Skin of body (tissue), 2 donors: ENCODE results near the gene SEMA5A. TPM values are rescaled to one million over a fixed set of nuclear protein-coding genes. Genes with fewer than 3 reads are reported as not detected.
"Not testable (repeated sequence)": the region's sequence is repeated elsewhere in the genome, so short reads cannot be mapped to it uniquely, and the experiment has no call there.

Source experiments
- DNase-seq: peaks from one replicate; lab custom pipeline; 2025; lab: John Stamatoyannopoulos, UW
- total RNA-seq: library from RNA; depleted of rRNA; stranded (reverse); fragments of >200 nt; gene quantifications from one replicate; pipeline ENCODE4 v1.2.3, GENCODE V29; 2014

The SEMA5A gene
- total RNA-seq, 1 donor from 2014 or later, result 31.5 TPM

DNA sequence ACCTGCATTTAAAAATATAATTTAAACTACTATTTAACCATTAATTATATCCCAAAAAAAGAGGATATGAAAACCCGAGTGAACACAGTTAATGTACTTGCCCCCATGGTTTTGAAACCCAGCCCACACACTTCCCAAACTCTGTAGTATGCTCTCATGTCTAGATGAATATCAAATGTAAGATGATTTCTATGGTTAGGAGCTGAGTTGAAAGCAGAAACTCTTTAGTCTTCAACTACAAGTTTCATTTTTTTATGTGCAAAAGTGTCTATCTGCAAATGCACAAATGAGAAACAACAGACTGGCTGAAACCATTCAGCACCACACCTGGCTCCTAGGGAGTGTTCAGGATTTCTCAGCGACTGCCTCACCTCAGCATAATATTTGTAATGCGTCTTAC, 183.3 kb downstream of the SEMA5A start:
- no peak for DNase-seq

DNA sequence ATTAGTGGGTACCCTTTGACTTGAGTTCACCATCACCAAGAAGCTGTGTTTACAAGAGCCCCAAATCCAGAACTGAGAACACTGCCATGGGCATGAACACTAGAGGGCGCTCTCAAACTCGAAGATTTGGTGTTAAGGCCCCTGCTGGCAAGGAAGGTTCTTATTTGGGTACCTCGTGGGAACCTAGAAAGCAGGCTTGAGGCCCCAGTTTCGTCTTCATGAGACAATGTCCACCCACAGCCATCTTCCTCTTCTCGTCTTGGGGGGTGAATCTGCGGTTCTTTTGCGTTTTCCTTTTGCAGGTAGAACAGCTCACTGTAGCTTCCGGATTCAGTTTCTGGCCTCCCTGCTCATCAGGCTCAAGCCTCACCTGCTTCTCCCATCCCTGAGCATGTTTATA, 184.0 kb downstream of the SEMA5A start:
- DNase-seq, result no peak

DNA sequence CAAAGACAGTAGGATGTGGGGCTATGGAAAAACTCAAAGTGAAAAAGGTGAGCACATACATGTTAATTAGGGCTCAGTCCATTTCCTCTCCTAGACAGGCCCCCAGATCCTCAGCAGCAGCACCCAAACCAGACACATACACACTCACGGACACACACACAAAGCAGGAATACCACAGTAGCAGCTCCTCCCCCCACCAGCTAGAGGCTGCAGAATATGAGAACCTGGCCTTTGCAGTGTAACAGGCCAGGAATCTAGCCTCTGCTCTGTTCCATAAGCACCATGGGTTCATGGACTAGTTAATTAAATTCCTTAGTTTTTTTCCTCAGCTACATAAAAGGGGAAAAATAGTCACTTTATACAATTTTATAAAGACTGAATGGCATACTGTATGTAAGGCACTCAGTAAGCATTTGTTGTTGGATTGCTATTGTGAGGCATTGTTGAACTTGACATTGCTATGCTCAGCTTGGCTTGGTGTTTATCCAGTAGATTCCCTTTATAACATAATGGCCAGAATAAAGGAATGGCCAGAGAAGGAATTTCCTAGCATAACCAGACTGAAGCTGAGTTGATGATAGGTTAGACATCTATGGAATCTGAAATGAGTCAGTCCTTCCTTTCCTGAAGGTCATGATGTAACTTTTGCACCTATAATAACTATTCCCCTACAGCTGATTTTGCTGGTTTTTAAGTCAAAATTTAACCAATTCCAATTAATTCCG, 186.8 kb downstream of the SEMA5A start:
- DNase-seq, result no peak

DNA sequence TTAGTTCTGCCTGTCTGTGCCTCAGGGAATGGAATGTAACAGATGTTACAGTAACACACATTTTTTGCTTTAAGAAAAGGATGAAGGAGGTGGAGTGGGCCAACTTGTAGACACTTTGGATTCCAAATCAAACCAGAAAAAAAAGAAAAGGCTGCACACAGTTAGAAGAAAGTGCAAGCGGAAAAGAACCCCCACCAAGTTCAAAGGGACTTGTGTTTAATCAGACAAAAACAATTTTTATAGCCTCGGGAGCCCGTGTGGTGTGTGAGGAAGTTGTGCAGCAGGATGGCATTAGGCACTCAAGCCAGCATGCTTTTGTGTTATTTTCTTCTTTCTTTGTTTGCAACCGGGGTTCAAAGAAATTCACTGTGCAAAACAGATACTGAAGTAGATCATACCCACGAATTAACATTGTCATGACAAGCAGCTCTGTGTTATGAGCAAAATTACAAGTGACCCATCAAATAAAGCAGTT, 189.5 kb downstream of the SEMA5A start:
- peak; percentile 14 for DNase-seq

DNA sequence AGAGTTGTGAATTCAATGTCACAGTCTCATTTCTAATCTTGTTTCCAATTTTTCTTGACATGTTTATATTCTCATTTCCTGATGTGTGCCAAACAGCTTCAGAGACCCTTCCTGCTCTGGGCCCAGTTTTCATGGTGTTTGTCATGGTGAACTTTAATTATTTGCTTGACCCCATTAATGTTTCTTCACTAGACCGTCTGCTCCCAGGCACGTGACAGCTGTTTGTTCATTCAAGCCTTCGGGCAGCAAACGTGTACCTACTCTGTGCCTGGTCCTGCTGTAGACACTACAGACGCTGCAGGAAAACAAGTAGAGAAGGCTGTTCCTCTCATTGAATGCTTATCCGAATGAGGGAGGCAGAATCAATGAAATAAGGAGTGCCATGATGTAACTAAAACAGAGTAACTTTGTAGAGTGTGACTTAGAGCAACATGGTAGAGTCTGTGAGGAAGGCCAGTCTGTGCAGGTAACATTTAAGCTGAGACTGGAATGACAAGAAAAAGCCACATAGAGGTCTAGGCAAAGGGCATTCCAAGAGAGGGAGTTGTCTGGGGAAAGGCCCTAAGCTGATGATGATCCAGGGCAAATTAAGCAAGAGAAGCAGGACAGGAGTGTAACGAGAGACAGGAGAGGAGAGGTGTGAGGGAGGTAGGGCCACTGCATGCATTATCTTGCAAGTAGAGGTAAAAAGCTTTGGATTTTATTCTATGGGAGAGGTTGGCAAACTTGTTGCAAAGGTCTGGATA, 191.4 kb downstream of the SEMA5A start:
- DNase-seq, result no peak

DNA sequence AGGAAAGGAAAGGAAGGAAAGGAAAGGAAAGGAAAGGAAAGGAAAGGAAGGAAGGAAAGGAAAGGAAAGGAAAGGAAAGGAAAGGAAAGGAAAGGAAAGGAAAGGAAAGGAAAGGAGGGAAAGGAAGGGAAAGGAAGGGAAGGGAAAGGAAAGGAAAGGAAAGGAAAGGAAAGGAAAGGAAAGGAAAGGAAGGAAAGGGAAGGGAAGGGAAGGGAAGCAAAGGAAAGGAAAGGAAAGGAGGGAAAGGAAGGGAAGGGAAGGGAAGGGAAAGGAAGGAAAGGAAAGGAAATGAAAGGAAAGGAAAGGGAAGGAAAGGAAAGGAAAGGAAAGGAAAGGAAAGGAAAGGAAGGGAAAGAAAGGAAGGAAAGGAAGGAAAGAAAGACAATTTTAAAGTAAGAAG, 192.8 kb downstream of the SEMA5A start:
- DNase-seq, result not testable (repeated sequence)

DNA sequence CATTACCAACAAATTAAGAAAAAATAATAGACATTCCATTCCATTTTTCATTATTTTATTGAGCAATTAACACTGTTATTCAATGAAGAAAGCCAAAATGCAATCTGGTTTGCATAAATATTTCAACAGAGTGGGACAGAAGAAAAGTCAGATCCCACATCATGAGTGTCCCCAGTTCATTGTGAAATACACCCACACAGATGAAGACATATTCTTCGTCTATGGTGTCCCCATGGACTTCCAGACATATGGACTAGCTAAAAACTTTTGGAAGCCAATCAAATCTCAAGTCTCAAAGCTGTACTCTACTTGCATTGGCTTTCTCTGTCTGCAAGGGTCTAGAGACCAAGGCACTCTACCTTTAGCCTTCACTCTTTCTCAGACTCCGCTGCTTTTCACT, 194.3 kb downstream of the SEMA5A start:
- peak; percentile 76 for DNase-seq

DNA sequence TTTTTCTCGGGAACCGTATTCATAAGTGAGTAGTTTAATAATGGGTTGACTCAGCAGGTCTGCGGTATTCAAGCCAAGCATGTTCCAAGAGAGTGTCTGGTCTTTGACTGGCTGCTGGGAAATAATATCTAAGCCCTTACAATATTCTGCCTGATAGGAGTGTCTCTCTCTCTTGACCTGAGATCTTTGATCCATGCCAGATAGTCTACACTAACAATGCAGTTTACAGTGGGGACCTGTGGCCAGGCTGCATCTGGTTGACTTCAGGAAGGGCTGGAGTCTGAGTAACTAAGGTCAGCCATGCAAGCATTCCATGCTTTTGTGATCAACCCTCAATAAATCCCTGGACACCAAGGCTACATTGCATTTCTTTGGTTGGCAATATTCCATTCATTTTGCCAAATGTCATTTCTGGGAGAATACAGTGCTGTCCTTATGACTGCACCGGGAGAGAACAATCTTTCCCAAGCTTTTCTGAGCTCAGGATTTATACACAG, 195.5 kb downstream of the SEMA5A start:
- no peak for DNase-seq

DNA sequence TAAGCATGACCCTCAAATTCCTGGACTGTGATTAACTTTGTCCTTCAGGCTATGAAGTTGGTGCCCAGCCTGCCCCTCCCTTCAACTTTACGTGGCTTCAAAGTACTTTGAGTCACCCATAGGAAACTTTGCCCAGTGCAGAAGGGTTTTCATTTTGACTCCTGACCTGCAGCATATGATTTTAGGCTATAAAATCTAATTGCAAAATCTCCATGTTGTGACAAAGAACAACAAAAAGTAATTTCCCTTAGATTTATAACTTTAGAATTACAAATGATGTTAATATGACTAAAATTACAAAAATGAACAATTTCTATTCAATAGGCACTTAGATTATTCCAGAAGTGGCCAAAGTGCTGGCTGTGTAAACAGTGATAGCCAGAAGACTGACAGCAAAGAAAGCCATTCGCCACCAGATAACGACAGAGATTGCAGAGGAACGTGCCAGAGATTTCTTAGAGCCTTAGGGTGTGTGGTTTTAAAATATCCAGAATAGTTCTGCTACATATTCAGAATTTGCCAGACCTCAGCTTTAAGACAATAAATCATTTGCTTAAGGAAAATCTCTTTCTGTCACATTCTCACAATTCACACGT, 197.4 kb downstream of the SEMA5A start:
- no peak for DNase-seq

DNA sequence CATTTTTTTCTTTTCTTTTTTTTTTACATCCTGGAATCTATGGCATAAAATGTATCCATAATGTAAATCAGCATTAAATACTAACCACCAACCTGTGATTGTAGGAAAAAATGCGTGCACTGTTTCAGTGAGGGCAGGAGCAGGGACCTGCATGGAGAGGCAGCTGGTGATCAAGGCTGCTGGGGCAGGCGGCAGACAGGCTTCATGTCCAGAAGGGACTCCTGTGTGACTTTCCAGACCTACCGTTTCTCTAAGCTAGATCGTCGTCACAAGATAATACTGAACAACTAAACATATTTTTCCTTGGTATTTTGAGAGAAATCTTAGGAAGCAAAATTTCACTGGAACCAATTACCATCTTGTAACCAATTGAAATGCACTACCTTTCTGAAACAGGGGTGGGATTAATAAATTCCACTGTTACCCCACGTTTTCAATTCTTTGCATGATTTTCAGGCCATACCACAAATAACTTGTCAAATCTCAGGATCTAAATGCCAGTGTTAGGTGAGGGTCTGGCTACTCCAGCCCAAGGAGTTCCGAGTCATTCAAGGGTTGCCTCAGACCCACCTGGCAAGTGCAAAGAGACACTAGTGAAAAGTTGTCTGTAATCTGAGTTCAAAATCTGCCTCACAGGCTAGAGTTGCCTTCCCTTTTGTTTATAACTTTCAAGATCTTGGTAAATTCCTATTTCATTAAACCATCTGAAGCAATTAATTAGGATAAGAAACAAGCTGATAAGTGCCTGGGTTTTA, 198.2 kb downstream of the SEMA5A start:
- DNase-seq, result no peak

DNA sequence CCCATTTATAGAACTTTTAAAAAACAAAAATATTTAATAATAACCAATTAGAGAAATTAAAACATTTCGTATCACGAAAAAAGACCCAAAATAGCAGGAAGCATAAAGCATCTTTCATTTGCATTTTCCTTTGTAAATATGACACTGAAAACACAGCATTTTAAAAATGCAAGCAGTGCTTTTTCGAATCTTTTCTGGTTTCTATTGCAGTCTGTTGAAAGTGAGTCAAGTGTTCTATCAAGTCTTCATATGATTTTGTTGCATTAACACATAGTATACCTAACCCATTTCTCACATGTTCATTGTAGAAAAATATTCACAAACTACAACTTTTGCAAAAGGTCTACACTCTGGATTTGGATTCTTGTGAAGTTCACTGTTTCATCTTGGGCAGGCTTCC, 198.8 kb downstream of the SEMA5A start:
- no peak for DNase-seq

DNA sequence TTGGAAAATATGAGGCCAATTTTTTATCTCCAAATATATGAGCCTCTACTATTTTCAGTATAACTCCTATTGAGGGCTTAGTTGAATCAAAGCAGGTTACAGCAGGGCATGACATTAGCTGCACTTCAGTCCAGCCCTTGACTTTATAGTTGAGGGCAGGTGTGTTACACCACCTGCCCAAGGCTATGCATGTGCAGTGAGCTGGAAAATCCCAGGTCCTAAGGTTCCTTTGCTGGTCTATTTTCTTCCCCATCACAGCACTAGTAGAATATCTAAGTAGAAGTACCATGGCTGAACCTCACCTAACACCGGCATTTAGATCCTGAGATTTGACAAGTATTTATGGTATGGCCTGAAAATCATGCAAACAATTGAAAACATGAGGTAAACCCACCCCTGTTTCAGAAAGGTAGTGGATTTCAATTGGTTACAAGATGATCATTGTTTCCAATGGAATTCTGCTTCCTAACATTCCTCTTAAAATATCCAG, 201.1 kb downstream of the SEMA5A start:
- DNase-seq, result no peak

DNA sequence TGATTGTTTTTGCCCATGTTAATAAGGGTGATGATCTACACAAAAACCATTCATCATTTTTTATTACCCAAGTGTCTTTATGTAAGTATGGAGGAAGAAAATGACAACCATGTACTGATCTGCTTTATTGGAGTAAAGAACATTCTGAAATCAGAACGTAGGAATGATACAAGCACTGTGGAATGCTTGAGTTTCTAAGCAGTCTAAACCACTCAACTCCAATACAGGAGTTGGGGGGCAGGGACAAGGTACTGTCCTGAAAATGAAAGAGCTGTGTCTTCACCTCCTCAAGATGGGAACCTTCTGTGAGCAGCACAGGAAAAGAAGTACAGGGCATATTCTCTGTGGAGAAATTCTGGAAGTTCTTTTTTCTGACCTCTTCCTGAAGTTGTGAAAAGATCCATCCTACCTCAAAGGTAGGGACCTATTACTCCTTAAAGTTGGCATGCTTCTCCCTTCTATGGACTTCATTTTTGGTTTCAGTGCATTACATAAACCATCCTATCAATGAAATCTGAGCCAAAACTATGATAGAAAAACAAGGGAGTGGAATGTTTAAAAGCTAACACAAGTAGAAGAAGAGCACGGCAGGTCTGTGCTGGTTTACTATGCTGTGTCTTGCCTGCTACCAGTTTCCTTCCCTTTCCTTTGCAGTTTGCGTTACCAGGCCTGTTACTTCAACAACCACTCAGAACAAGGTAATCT, 202.6 kb downstream of the SEMA5A start:
- DNase-seq, result no peak

DNA sequence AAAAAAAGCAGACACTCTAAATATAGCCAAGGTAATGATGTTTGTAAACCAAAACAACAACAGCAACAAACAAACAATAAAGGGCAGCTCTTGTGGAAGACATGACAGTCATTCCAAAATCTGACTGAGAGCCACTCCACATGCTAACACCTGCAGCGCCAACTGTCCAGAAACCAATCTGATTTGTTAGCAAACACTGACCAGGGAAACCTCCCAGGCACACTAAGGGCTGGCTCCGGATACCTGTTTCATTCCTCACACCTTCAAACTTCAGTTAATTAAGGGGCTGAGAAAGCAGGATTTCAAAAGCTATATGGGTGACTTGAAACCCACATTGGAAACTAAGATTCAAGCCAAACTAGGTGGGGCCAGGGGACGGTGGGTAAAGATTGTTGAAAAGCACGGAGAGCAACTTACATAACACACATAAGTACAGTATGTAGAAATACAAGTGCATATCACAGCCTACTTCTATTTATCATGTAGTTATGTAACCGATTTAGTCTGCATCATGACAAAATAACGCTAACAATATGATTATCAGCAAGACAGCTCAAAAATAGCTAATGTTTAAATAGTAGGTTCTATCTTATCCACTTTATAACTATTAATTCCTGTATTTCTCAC, 203.6 kb downstream of the SEMA5A start:
- DNase-seq, result no peak

DNA sequence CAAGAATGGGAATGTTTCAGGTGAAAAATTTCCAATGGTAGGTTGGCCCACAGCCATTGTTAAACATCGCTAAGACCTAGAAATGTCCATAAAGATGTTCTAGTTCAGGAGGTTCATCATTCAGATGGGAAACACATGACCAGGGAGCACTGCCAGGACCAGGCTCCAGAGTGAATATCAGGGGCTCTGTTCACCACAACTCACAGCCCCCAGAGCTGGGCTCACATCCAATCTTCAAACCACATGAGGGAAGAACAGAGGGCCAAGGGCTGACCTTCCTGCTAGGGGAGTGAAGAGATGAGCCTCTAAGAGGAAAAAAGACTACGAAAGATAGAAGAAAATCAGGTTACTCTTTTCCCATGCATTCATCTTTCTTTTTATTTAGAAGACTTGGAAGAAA, 205.8 kb downstream of the SEMA5A start:
- DNase-seq, result no peak

DNA sequence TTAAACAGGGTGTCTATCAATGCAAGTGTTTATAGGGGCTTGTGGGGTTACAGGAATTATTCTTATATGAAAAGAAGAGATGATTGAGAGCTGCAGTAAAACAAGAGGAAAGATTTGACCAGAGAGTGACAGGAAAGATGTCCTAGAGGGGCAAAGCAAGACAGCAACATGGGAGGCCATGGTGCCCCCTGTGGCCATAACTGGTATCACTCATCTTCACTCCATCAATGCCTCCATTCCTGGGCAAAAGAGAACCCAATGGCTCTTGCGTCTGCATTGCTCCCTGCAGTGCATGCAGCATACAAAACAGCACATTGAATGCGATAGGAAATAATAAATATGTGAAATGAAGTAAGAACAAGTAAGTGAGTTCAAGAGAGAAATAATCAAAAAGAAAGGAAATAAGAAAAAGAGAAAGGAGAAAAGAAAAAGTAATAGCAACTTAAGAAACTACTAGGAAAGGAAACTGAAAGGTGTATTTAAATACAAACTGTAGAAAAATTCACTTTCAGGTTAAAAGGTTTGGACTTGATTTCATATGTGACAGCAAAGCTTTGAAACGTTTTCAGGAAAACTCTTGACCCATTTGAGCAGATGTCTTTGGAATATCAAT, 206.6 kb downstream of the SEMA5A start:
- DNase-seq, result no peak

DNA sequence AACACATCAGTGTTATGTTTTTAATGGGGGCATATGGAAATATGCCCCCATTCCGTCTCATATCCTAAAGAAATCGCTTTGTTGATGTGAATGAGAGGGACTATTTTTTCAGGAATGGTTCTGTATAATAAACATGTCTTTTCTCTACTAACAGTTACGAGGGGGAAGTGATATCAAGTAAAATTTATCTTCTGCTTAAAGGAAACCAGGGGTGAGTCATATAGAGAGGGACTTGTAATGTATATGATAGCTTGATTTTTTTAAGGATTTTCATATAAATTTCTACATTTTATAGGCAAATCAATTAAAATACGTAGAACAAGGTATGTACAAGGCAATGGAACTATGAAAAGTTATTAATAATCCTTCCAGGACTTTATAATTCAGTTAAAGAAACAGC, 207.1 kb downstream of the SEMA5A start:
- no peak for DNase-seq

DNA sequence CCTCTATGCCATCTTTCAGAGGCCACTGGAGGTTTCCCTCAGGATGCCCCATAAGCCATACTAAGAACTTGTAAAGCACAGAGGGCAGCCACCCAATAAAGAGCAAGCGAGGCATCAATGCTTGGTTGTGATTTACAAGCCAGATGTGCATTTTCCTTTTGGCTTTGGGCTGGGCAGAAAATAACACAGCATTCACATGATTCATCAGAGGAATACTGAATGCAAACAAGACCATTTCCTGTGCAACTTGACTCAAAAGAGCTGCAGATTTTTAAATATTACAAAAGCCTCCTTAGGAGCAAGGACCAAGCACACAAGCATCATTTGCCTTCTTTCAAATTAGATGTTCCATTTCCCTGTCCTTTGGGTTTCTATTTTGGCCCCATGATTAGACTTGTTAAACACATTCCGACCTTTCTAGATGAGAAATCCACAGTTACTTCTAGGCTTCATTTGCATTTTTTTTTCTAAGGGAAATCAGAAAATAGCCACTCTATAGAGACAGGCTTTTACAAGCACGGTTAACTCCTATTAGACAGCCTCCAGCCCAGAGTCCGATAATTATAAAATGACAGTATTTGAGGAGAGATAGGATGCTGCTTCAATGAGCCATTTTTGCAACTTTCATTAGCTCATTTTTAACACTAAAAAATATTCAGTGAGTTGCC, 207.8 kb downstream of the SEMA5A start:
- peak; percentile 49 for DNase-seq

DNA sequence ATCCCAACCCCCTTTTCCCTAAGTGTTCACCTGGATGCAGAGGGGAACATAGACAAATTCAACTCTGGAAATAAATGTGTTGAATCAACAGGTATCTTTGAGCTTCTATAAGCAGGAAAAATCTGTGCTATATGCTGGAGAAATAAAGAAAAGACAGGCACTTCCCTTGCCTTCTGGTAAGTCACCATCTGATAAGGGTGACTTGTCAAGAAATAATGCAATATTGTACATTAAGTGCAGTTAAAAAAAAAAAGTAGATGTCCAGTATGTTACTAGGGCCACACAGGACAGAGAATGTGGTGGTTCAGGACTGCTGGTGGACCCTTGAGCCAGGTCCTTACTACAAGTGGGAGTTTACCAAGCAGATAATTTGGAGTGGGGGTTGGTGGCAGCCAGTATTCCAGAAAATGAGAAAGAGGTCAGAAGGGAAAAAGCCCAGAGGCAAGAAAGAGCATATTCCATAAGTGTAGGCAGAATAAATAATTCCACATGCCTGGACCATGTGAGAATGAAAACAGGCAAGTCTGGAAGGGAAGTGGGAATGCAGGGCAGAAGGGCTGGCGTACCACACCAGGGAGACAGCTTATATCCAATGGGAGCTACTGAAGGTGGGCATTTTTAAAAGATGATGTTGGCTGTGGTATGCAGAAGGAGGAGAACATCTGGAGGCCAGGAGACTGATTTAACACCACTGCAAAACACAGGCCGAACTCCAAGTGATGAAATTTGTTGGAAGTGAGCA, 209.9 kb downstream of the SEMA5A start:
- DNase-seq, result no peak
